Measurements from ENCODE around the gene TPRX1. TPM values are rescaled to one million over a fixed set of nuclear protein-coding genes. Genes with fewer than 3 reads are reported as not detected.
"Not testable (repeated sequence)": the region's sequence is repeated elsewhere in the genome, so short reads cannot be mapped to it uniquely, and the experiment has no call there.

TPRX1 gene
- total RNA-seq, 2 experiments from 2014 or later, result not detected

GRCh38 chr19:47813995-47814328, 9.6 kb upstream of the TPRX1 start:
- Mint-ChIP-seq H3K4me1 (ENCODE audit: low read depth) (no peaks in the 10 kb centered on the region), H3K9me3 (no peaks in the 10 kb centered on the region), H3K27me3 (peaks cover 9% of the 10 kb centered on the region), H3K27ac (no peak overlapping the region), H3K4me3 (no peak overlapping the region), H3K36me3 (ENCODE audit: low read depth) (no peaks in the 10 kb centered on the region)
- intact Hi-C loops (cut with micrococcal nuclease), result no loop called here
- TF ChIP-seq CTCF (IDR thresholded peaks at IDR 0.05), result peak; percentile 33
- ChIA-PET CTCF (interaction anchor here (0.6 to 1.5 kb wide), 6 partner anchors 24 to 342 kb away, joined by 3 to 8 read pairs (median 4); no protein-coding TSS in a partner anchor), POLR2A (interaction anchor here (0.7 kb wide), 1 partner anchor 20 kb away, joined by 3 read pairs; no protein-coding TSS in a partner anchor)
- ATAC-seq (no peak), DNase-seq (no peak)

- peaks cover 7% of the 10 kb centered on the region for H3K27me3 Mint-ChIP-seq
- no peaks in the 10 kb centered on the region for H3K9me3 Mint-ChIP-seq
- H3K4me1 Mint-ChIP-seq (ENCODE audit: low read depth), result no peaks in the 10 kb centered on the region
- POLR2A ChIA-PET, result no interaction called here
- CTCF ChIA-PET, result interaction anchor here (0.6 to 1.5 kb wide), 3 partner anchors 13 to 341 kb away, joined by 3 read pairs; no protein-coding TSS in a partner anchor
- H3K27ac Mint-ChIP-seq, result no peak overlapping the region
- H3K4me3 Mint-ChIP-seq, result no peak overlapping the region
- H3K36me3 Mint-ChIP-seq (ENCODE audit: low read depth), result no peaks in the 10 kb centered on the region
- TF ChIP-seq CTCF (IDR thresholded peaks at IDR 0.05), result peak; percentile 67
- intact Hi-C loops (cut with micrococcal nuclease), result no loop called here
- ATAC-seq, result peak; percentile 82
- DNase-seq, result peak; percentile 82
Observed at GRCh38 chr19:47813304-47813994, 9.1 kb upstream of the TPRX1 start.

- H3K27me3 Mint-ChIP-seq, result peaks cover 3% of the 10 kb centered on the region
- intact Hi-C loops (cut with micrococcal nuclease), result no loop called here
- H3K4me3 Mint-ChIP-seq, result no peak overlapping the region
- no peaks in the 10 kb centered on the region for H3K9me3 Mint-ChIP-seq
- H3K4me1 Mint-ChIP-seq (ENCODE audit: low read depth), result no peaks in the 10 kb centered on the region
- no peak for ATAC-seq
- no peak for TF ChIP-seq CTCF (IDR thresholded peaks at IDR 0.05)
- POLR2A ChIA-PET, result no interaction called here
- no peak for DNase-seq
- no peak overlapping the region for H3K27ac Mint-ChIP-seq
- CTCF ChIA-PET, result interaction anchor here (1.0 to 1.9 kb wide), 3 partner anchors 9 to 57 kb away, joined by 3 to 8 read pairs (median 3); no protein-coding TSS in a partner anchor
- no peaks in the 10 kb centered on the region for H3K36me3 Mint-ChIP-seq (ENCODE audit: low read depth)
Observed at GRCh38 chr19:47806435-47806834, 2.1 kb upstream of the TPRX1 start.

DNA sequence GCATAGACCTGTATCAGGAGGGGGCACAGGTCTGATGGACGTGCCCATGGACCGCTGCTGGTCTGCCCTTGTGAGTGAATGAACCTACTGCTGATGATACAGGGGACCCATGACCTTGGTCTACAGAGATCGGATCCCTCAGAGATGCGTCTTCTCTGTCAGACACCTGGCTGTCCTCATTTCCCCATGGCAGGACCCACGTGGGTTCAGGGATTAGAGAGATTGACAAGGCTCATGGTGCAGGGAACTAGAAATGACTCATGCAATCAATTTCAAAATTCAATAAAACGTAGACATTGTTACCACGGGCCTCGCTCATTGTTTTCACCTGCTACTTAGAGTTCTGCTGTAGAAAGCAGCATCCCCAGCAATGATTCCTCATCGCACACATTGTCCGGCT, 962 bp upstream of the TPRX1 start:
- ChIA-PET POLR2A (no interaction called here), CTCF (interaction anchor here (1.0 kb wide), 1 partner anchor 10 kb away, joined by 3 read pairs; no protein-coding TSS in a partner anchor)
- Mint-ChIP-seq H3K4me1 (ENCODE audit: low read depth) (no peaks in the 10 kb centered on the region), H3K4me3 (no peak overlapping the region), H3K27ac (no peak overlapping the region), H3K27me3 (peaks cover 3% of the 10 kb centered on the region), H3K36me3 (ENCODE audit: low read depth) (no peaks in the 10 kb centered on the region), H3K9me3 (no peaks in the 10 kb centered on the region)
- intact Hi-C loops (cut with micrococcal nuclease), result no loop called here
- ATAC-seq, result no peak
- no peak for DNase-seq
- no peak for TF ChIP-seq CTCF (IDR thresholded peaks at IDR 0.05)

GRCh38 chr19:47803671-47804070, 680 bp downstream of the TPRX1 start:
- intact Hi-C loops (cut with micrococcal nuclease); H3K4me1 Mint-ChIP-seq (ENCODE audit: low read depth); DNase-seq; POLR2A ChIA-PET; CTCF ChIA-PET; H3K27ac Mint-ChIP-seq; H3K27me3 Mint-ChIP-seq; H3K4me3 Mint-ChIP-seq; ATAC-seq; H3K9me3 Mint-ChIP-seq; H3K36me3 Mint-ChIP-seq (ENCODE audit: low read depth): not testable (repeated sequence)

DNA sequence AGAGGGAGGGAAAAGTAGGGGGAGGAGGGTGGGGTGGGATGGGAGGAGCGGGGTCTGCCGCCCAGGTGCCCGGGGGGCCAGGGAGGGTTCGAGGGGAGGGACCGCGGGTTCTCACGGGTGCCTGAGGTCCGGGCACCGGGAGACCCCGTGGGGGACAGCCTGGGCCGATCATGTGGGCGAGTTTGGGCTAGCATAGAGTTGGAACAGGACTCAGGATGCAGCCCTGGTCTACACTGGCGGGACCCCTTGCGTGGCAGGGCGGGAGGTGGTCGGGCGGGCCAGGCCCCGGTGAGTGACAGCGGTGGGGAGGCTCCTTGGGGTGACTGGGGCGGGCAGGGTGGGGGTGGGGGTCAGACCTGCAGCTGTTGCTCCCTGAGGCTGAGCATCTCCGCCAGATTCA, 1.2 kb downstream of the TPRX1 start:
- H3K4me1 Mint-ChIP-seq (ENCODE audit: low read depth); intact Hi-C loops (cut with micrococcal nuclease); CTCF ChIA-PET; H3K4me3 Mint-ChIP-seq; H3K9me3 Mint-ChIP-seq; ATAC-seq; DNase-seq; H3K36me3 Mint-ChIP-seq (ENCODE audit: low read depth); POLR2A ChIA-PET; H3K27me3 Mint-ChIP-seq; H3K27ac Mint-ChIP-seq: not testable (repeated sequence)

Data from activated CD8-positive, alpha-beta T cell treated with anti-CD3 and anti-CD28 coated beads for 36 hours (primary cell).